NB4 (cell line): ENCODE results near the gene NWD2.

Experiments
- DNase-seq: peaks from one replicate; pipeline ENCODE4 v3.0.0; 2010; ENCODE audit warnings: low read depth
- H3K4me3 ChIP-seq: one replicate; pipeline ENCODE4 v1.5.1; 2011; ENCODE audit warnings: mild to moderate bottlenecking, low read depth, low read length, moderate library complexity
- CTCF ChIP-seq: IDR thresholded peaks from one replicate; pipeline ENCODE4 v1.5.1; 2012; ENCODE audit warnings: low read depth, low read length
- MYC ChIP-seq: IDR thresholded peaks from 2 replicates; pipeline ENCODE4 v1.6.1; 2011; ENCODE audit warnings: low read depth, low read length
- POLR2A ChIP-seq: IDR thresholded peaks from 2 replicates; pipeline ENCODE4 v1.6.1; 2011; ENCODE audit warnings: mild to moderate bottlenecking; ENCODE audit not compliant: insufficient read length; ENCODE audit errors: extremely low read depth
- TF ChIP-seq, protein P1 (sequence below): IDR thresholded peaks from 2 replicates; pipeline ENCODE4 v1.6.1; 2011; ENCODE audit warnings: low read depth, low read length

The NWD2 gene

DNA sequence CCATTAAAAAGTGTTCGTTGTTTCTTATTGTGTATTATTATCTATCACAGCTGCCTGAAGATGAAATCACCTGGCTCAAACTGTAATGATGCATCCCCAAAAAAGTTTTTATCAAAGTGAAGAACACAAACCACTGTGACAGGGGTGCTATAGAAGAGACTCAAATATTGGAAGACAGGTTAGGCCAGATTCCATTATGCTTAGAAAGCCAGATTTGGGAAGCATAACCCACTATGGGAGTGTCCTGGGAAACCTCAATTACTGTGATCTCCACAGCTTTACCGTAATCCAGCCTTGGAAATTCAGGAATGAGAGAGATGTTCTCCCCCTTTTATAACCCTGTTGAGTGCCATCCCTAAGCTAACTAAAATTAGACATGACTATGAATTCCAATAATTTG lies 114.2 kb downstream of the NWD2 start:
- DNase-seq, result no peak
- no peak overlapping the region for H3K4me3 ChIP-seq
- no peak for TF ChIP-seq POLR2A
- TF ChIP-seq MYC, result no peak
- TF ChIP-seq, protein P1, sequence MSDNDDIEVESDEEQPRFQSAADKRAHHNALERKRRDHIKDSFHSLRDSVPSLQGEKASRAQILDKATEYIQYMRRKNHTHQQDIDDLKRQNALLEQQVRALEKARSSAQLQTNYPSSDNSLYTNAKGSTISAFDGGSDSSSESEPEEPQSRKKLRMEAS, result no peak
- TF ChIP-seq CTCF, result no peak

DNA sequence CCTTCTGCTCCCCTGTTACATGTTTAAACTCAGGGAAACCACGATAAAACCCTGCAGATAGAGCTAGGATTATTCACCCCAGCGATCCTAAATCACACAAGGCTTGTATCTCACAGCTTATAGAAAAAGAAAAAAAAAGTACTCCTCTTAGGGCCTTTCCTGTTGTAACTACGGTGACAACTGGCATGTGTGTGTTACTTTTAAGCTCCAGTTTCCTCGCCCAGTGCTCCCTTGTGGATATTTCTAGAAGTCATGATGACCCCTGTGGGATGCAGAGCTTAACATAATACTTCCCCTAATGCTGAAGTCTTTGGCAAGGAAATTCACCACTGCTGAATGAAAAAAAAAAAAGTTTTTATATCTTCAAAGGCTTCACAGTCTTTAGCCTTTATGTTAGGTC lies 114.7 kb downstream of the NWD2 start:
- H3K4me3 ChIP-seq, result no peak overlapping the region
- no peak for TF ChIP-seq POLR2A
- no peak for DNase-seq

DNA sequence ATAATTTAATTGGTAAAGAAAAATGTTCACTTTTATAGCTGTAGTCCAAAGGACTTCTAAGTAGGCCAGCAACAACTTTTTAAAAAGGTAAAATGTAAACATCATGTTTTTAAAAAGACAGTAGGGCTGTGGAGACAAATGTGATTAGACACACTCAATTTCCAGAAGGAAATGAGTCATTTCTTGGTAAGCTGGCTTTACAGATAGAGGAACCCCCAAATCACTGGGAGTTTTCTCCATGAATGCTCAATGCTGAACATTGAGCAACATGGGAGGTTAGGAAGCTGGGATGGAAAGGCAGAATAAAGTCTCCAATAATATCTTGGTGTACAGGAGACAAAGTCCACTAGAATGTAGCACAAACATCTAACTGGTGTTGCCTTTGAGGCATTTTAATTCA lies 121.3 kb downstream of the NWD2 start:
- peak; percentile 25 for DNase-seq
- no peak overlapping the region for H3K4me3 ChIP-seq
- TF ChIP-seq POLR2A, result no peak
- TF ChIP-seq, protein P1, result no peak
- no peak for TF ChIP-seq CTCF
- no peak for TF ChIP-seq MYC

DNA sequence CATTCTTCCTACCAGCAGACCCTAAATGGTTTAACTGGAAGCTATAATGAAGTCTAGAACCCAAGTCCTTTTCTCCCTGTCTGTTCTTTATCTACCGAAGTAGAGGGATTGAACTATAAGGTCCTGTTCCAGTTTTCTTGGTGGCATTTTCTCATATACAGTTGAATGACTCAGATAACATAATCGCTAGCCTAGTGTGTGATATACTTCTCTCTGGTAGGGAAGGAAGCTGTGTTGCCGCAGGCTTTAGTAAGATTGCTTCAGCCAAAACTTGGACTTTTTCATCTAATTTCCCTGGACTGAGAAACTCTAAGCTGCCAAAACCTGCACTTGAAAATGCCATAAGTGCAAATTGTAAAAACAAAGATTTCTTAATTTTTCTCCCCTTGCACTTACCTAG lies 123.4 kb downstream of the NWD2 start:
- no peak overlapping the region for H3K4me3 ChIP-seq
- DNase-seq, result no peak
- TF ChIP-seq, protein P1, result no peak
- TF ChIP-seq MYC, result no peak
- no peak for TF ChIP-seq CTCF
- no peak for TF ChIP-seq POLR2A

- DNase-seq, result no peak
These were observed 125.5 kb downstream of the NWD2 start for GRCh38 chr4:37370052-37370451.

DNA sequence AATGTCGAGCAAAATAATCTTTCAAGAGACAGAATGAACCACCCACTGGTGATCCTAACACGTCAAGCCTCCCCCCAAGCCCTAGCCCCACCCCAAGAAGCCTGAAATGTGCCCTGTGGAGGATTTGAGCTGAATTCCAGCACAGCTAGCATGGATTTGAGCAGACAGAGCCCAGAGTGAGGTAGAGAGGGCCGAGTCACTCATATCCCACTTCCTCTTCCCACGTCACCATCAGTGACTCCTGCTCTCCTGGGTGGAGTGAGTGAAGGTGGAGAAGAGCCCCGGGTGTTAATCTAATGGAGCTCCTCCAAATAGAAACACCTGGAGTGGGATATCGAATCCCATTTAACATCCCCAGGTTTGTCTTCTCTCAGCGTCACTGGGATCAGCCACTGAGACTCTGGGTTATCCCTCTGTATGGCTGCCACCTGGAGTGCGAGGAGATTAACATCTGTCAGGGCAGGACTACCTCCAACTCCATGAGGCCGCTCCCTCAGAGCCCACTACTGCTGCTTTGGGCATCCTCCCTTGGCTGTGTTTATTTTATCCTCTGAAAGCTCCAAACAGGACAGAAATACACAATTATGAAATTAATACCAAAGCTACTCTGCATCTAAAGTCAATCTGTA lies 136.6 kb downstream of the NWD2 start:
- no peak for DNase-seq
- H3K4me3 ChIP-seq, result no peak overlapping the region
- TF ChIP-seq, protein P1, result no peak
- TF ChIP-seq MYC, result no peak

More at GRCh38 chr4:37370052-37370451, 125.5 kb downstream of the NWD2 start:
- H3K4me3 ChIP-seq, result no peak overlapping the region
- no peak for TF ChIP-seq CTCF
- TF ChIP-seq, protein P1, result no peak
- TF ChIP-seq MYC, result no peak
- no peak for TF ChIP-seq POLR2A

- peak; percentile 65 for DNase-seq
- no peak overlapping the region for H3K4me3 ChIP-seq
- peak; percentile 72 for TF ChIP-seq CTCF
- TF ChIP-seq, protein P1, result no peak
These were observed 139.2 kb downstream of the NWD2 start for GRCh38 chr4:37383579-37384229.
